Panc1 (cell line): Measurements from ENCODE around the gene DCC. TPM values are rescaled to one million over a fixed set of nuclear protein-coding genes. Genes with fewer than 3 reads are reported as not detected.

Source experiments
- ATAC-seq: fragments of 200-7000 bp; cut with Tn5 transposase; 2 replicates; pipeline ENCODE4 v1.9.1; 2020; ENCODE audit warnings: mild to moderate bottlenecking, moderate library complexity
- BruUV-seq: library from RNA; stranded (reverse); fragments of 400-500 nt; replicated peaks from 2 replicates; lab custom pipeline; 2021; lab: Mats Ljungman, UMichigan
- CTCF ChIA-PET: fragments of 300-600 bp; sonication (Branson Sonifier 250); formaldehyde crosslinking; loops from one replicate; lab custom pipeline; 2022; ENCODE audit warnings: antibody characterized with exemption; lab: Charles Lee
- POLR2A ChIA-PET: fragments of 300-600 bp; sonication (Branson Sonifier 250); formaldehyde crosslinking; loops from one replicate; lab custom pipeline; 2022; ENCODE audit warnings: antibody characterized with exemption; lab: Charles Lee
- DNase-seq: peaks from one replicate; pipeline ENCODE4 v3.0.0-alpha.2; 2010; ENCODE audit warnings: low read depth, low spot score
- H3K27ac ChIP-seq: 2 replicates; pipeline ENCODE4 v1.5.1; 2011; ENCODE audit warnings: mild to moderate bottlenecking, low read length, inconsistent platforms
- H3K27me3 ChIP-seq: fragments of 200-500 bp; sonication (Bioruptor generic); 2 replicates; pipeline ENCODE4 v1.6.0; 2014; ENCODE audit warnings: low read length, inconsistent platforms; ENCODE audit not compliant: control insufficient read depth, insufficient read depth
- H3K36me3 ChIP-seq: fragments of 200-500 bp; sonication (Bioruptor generic); 2 replicates; pipeline ENCODE4 v1.5.1; 2014; ENCODE audit warnings: inconsistent platforms, mild to moderate bottlenecking, low read length, moderate library complexity; ENCODE audit not compliant: control insufficient read depth, insufficient read depth
- H3K4me1 ChIP-seq: 2 replicates; pipeline ENCODE4 v1.5.1; 2011; ENCODE audit warnings: inconsistent platforms, mild to moderate bottlenecking, low read length, moderate library complexity; ENCODE audit not compliant: control insufficient read depth, insufficient read depth
- H3K4me3 ChIP-seq, 2 experiments: 2 replicates each; pipeline ENCODE4 v1.5.1; 2011 to 2012; ENCODE audit warnings: low read depth in 2 of 2, low read length in 2 of 2, mild to moderate bottlenecking in 2 of 2, inconsistent platforms in 1 of 2, moderate library complexity in 1 of 2
- H3K9me3 ChIP-seq: fragments of 200-500 bp; sonication (Bioruptor generic); 2 replicates; pipeline ENCODE4 v1.5.1; 2014; ENCODE audit warnings: low read depth, mild to moderate bottlenecking, inconsistent platforms, low read length, moderate library complexity; ENCODE audit not compliant: control insufficient read depth, insufficient read depth
- POLR2AphosphoS5 ChIP-seq: IDR thresholded peaks from 2 replicates; pipeline ENCODE4 v1.6.1; 2012; ENCODE audit warnings: mild to moderate bottlenecking, low read depth, low read length, moderate library complexity
- SIN3A ChIP-seq: IDR thresholded peaks from 2 replicates; pipeline ENCODE4 v1.6.1; 2012; ENCODE audit warnings: low read depth, mild to moderate bottlenecking, low read length, moderate library complexity, borderline replicate concordance; ENCODE audit not compliant: insufficient read depth
- TCF7L2 ChIP-seq: IDR thresholded peaks from 2 replicates; pipeline ENCODE4 v1.6.1; 2011; ENCODE audit warnings: mild to moderate bottlenecking, low read depth, low read length, inconsistent platforms
- in situ Hi-C: cut with HindIII; loops from 2 replicates; pipeline ENCODE4 v1.10.0; 2016; ENCODE audit warnings: low sequenced_read_pairs, low pct_unique_long_range_greater_than_20kb
- intact Hi-C: fragments of 100-400 bp; cut with micrococcal nuclease; formaldehyde crosslinking; loops from one replicate; pipeline ENCODE4 v1.10.0; 2022; ENCODE audit not compliant: unreplicated experiment
- total RNA-seq: library from RNA; stranded (reverse); gene quantifications from one replicate; pipeline ENCODE4 v1.2.1, GENCODE V29; 2021; ENCODE audit not compliant: unreplicated experiment
- TF ChIP-seq, protein P1 (sequence below), 2 experiments: IDR thresholded peaks; 2 replicates each; pipeline ENCODE4 v1.6.1; 2011 to 2012; ENCODE audit warnings: low read depth in 2 of 2, control low read depth in 1 of 2, low read length in 1 of 2, mild to moderate bottlenecking in 1 of 2, moderate library complexity in 1 of 2; ENCODE audit not compliant: insufficient read depth in 1 of 2
- TF ChIP-seq, protein P2 (sequence below): fragments of 450-650 bp; IDR thresholded peaks from 2 replicates; pipeline ENCODE4 v1.5.1; 2017; ENCODE audit warnings: mild to moderate bottlenecking

Gene DCC
- total RNA-seq, 1 experiment from 2014 or later, result not detected

DNA sequence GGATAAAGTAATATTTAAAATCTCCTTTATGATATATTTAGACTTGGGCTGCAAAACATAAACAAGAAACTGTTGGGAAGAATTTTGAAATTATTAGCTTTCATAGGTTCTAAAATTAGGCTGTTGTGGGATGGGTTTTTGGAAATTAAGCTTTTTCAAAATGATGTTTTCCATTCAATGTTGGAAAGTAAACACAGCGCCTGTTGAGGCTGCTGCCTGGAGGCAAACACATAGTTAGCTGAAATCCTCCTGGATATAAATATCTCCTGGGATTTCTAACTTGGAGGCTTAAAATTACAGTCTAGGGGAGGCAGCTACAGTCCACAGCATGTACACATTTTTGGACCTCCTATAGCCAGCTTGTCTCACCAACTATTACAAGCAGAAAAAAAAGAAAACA lies 197.3 kb downstream of the DCC start:
- Histone ChIP-seq H3K4me1 (no peaks in the 10 kb centered on the region), H3K9me3 (no peaks in the 10 kb centered on the region), H3K36me3 (no peaks in the 10 kb centered on the region), H3K4me3 (no peak overlapping the region), H3K27me3 (no peaks in the 10 kb centered on the region), H3K27ac (no peak overlapping the region)
- intact Hi-C loops (no loop called here), in situ Hi-C loops (no loop called here)
- TF ChIP-seq POLR2AphosphoS5 (no peak), TCF7L2 (no peak), SIN3A (no peak)
- TF ChIP-seq, protein P1, sequence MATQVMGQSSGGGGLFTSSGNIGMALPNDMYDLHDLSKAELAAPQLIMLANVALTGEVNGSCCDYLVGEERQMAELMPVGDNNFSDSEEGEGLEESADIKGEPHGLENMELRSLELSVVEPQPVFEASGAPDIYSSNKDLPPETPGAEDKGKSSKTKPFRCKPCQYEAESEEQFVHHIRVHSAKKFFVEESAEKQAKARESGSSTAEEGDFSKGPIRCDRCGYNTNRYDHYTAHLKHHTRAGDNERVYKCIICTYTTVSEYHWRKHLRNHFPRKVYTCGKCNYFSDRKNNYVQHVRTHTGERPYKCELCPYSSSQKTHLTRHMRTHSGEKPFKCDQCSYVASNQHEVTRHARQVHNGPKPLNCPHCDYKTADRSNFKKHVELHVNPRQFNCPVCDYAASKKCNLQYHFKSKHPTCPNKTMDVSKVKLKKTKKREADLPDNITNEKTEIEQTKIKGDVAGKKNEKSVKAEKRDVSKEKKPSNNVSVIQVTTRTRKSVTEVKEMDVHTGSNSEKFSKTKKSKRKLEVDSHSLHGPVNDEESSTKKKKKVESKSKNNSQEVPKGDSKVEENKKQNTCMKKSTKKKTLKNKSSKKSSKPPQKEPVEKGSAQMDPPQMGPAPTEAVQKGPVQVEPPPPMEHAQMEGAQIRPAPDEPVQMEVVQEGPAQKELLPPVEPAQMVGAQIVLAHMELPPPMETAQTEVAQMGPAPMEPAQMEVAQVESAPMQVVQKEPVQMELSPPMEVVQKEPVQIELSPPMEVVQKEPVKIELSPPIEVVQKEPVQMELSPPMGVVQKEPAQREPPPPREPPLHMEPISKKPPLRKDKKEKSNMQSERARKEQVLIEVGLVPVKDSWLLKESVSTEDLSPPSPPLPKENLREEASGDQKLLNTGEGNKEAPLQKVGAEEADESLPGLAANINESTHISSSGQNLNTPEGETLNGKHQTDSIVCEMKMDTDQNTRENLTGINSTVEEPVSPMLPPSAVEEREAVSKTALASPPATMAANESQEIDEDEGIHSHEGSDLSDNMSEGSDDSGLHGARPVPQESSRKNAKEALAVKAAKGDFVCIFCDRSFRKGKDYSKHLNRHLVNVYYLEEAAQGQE (IDR thresholded peaks at IDR 0.05; ENCODE audit: insufficient read depth in 1 of 2, low read depth in 2 of 2, low read length in 1 of 2), result no peak
- TF ChIP-seq, protein P2, sequence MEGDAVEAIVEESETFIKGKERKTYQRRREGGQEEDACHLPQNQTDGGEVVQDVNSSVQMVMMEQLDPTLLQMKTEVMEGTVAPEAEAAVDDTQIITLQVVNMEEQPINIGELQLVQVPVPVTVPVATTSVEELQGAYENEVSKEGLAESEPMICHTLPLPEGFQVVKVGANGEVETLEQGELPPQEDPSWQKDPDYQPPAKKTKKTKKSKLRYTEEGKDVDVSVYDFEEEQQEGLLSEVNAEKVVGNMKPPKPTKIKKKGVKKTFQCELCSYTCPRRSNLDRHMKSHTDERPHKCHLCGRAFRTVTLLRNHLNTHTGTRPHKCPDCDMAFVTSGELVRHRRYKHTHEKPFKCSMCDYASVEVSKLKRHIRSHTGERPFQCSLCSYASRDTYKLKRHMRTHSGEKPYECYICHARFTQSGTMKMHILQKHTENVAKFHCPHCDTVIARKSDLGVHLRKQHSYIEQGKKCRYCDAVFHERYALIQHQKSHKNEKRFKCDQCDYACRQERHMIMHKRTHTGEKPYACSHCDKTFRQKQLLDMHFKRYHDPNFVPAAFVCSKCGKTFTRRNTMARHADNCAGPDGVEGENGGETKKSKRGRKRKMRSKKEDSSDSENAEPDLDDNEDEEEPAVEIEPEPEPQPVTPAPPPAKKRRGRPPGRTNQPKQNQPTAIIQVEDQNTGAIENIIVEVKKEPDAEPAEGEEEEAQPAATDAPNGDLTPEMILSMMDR, result no peak
- DNase-seq, result no peak
- no TSS peak for BruUV-seq
- ATAC-seq, result no peak
- CTCF ChIA-PET, result no interaction called here
- POLR2A ChIA-PET, result no interaction called here

DNA sequence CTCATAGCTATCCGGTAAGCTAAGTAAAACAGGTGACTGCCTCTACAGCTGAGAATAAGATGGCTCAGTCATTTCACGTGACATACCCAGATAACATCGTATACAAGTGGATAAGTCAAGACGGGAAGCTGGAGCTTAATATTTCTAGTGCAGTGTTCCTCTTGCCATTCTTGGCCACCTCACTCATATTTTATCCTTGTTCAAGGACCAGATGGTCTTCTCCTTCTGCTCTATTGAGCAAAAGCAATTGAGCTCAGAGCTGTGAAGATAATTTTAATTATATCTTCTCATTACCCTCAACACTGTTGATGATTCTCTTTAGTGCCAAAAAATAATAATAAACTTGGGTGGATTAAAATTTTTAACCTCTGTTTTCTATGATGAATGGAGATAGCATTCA lies 201.1 kb downstream of the DCC start:
- in situ Hi-C loops, result no loop called here
- H3K9me3 ChIP-seq, result no peaks in the 10 kb centered on the region
- DNase-seq, result no peak
- POLR2A ChIA-PET, result no interaction called here
- no peak for ATAC-seq
- H3K36me3 ChIP-seq, result no peaks in the 10 kb centered on the region
- H3K4me1 ChIP-seq, result no peaks in the 10 kb centered on the region
- H3K27me3 ChIP-seq, result no peaks in the 10 kb centered on the region
- CTCF ChIA-PET, result no interaction called here
- TF ChIP-seq SIN3A (no peak), POLR2AphosphoS5 (no peak), TCF7L2 (no peak)
- TF ChIP-seq, protein P2, result no peak
- intact Hi-C loops, result no loop called here
- BruUV-seq, result no TSS peak
- no peak overlapping the region for H3K4me3 ChIP-seq
- no peak overlapping the region for H3K27ac ChIP-seq
